RWPE2 (cell line): ENCODE results near the gene KPNB1.

Source experiments
- ATAC-seq: fragments of 200-7000 bp; cut with Tn5 transposase; 3 replicates; pipeline ENCODE4 v1.9.1; 2021; ENCODE audit warnings: low read depth
- DNase-seq: peaks from one replicate; pipeline ENCODE4 v3.0.0-alpha.2; 2020; ENCODE audit warnings: low spot score
- H3K27ac ChIP-seq: fragments of 450-650 bp; 2 replicates; pipeline ENCODE4 v1.5.1; 2017; ENCODE audit warnings: mild to moderate bottlenecking; ENCODE audit not compliant: poor library complexity, severe bottlenecking
- H3K27me3 ChIP-seq: fragments of 250-450 bp; sonication (Bioruptor Pico); 2 replicates; pipeline ENCODE4 v1.5.1; 2021; ENCODE audit warnings: mild to moderate bottlenecking, moderate library complexity; ENCODE audit not compliant: insufficient read depth, poor library complexity, severe bottlenecking
- H3K36me3 ChIP-seq: fragments of 250-450 bp; sonication (Bioruptor Pico); 2 replicates; pipeline ENCODE4 v1.5.1; 2020; ENCODE audit warnings: low read depth, mild to moderate bottlenecking, moderate library complexity
- H3K4me1 ChIP-seq: fragments of 250-450 bp; sonication (Bioruptor Pico); 2 replicates; pipeline ENCODE4 v1.5.1; 2021; ENCODE audit warnings: mild to moderate bottlenecking, moderate library complexity; ENCODE audit not compliant: insufficient read depth, poor library complexity, severe bottlenecking
- H3K4me3 ChIP-seq: fragments of 250-450 bp; sonication (Bioruptor Pico); 2 replicates; pipeline ENCODE4 v1.5.1; 2021; ENCODE audit warnings: mild to moderate bottlenecking, moderate library complexity; ENCODE audit not compliant: severe bottlenecking
- H3K9me3 ChIP-seq: fragments of 250-450 bp; sonication (Bioruptor Pico); 2 replicates; pipeline ENCODE4 v1.5.1; 2021; ENCODE audit warnings: mild to moderate bottlenecking, moderate library complexity; ENCODE audit not compliant: severe bottlenecking
- TF ChIP-seq, protein P1 (sequence below): fragments of 450-650 bp; IDR thresholded peaks from one replicate; pipeline ENCODE4 v1.5.1; 2017; ENCODE audit warnings: mild to moderate bottlenecking, moderate library complexity; ENCODE audit not compliant: poor library complexity, severe bottlenecking

KPNB1 gene

DNA sequence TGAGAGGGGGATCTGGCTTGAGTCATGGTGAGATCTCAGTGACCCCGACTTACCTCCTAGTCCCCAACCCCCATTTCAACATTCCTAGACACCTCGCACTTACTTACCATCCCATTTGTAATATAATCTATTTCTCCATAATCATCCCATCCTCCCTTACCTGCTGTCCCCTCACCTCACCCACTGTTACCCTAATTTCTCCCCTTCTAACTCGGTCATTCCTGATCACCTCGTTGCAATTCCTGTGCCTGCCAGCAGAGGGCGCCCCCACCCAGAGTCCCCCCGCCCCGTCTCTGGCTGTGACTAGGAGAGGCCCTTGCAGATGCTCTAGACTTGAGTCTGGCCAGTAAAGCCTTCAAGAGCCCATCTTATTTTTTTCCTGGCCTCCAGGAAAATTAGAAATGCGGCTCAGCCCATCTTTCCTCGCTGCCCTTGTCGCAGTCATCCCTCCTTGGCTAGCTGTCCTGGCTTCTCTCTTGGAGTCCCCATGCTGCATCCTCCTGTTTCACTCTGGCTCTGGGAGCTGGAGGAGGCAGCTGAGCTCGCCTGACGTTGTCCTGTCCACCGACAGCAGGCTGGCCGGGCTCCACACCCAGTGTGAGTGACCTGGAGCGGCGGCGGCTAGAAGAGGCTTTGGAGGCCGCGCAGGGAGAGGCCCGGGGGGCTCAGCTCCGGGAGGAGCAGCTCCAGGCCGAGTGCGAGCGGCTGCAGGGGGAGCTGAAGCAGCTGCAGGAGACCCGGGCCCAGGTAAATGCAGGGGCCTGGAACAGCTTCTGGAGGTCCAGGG is 49.2 kb downstream of the KPNB1 start:
- Histone ChIP-seq H3K27ac (no peak overlapping the region), H3K4me1 (no peaks in the 10 kb centered on the region), H3K4me3 (no peak overlapping the region), H3K36me3 (peaks cover 6% of the 10 kb centered on the region; the same call in 1 of the 2 replicates), H3K9me3 (no peaks in the 10 kb centered on the region), H3K27me3 (no peaks in the 10 kb centered on the region)
- ATAC-seq (peak; percentile 19; the same call in 1 of the 3 replicates), DNase-seq (no peak)
- TF ChIP-seq, protein P1, sequence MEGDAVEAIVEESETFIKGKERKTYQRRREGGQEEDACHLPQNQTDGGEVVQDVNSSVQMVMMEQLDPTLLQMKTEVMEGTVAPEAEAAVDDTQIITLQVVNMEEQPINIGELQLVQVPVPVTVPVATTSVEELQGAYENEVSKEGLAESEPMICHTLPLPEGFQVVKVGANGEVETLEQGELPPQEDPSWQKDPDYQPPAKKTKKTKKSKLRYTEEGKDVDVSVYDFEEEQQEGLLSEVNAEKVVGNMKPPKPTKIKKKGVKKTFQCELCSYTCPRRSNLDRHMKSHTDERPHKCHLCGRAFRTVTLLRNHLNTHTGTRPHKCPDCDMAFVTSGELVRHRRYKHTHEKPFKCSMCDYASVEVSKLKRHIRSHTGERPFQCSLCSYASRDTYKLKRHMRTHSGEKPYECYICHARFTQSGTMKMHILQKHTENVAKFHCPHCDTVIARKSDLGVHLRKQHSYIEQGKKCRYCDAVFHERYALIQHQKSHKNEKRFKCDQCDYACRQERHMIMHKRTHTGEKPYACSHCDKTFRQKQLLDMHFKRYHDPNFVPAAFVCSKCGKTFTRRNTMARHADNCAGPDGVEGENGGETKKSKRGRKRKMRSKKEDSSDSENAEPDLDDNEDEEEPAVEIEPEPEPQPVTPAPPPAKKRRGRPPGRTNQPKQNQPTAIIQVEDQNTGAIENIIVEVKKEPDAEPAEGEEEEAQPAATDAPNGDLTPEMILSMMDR: peak; percentile 97

DNA sequence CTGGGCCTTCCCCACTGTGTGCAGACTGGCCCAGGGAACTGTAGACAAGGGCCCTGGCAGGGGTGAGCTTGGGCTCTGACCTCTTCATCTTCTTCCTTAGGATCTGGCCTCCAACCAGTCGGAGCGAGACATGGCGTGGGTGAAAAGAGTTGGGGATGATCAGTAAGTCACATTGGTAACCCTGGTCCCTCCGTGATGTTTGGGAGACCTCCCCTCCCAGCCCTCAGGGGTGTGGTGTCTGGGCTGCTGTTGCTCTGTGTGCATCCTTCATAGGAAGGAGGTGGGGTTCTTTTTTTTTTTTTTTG is 49.8 kb downstream of the KPNB1 start:
- ATAC-seq (no peak), DNase-seq (no peak)
- no peaks in the 10 kb centered on the region for H3K27me3 ChIP-seq
- H3K9me3 ChIP-seq: no peaks in the 10 kb centered on the region
- no peak overlapping the region for H3K27ac ChIP-seq
- H3K36me3 ChIP-seq: peaks cover 6% of the 10 kb centered on the region; the same call in 1 of the 2 replicates
- no peaks in the 10 kb centered on the region for H3K4me1 ChIP-seq
- no peak overlapping the region for H3K4me3 ChIP-seq
- TF ChIP-seq, protein P1: no peak

DNA sequence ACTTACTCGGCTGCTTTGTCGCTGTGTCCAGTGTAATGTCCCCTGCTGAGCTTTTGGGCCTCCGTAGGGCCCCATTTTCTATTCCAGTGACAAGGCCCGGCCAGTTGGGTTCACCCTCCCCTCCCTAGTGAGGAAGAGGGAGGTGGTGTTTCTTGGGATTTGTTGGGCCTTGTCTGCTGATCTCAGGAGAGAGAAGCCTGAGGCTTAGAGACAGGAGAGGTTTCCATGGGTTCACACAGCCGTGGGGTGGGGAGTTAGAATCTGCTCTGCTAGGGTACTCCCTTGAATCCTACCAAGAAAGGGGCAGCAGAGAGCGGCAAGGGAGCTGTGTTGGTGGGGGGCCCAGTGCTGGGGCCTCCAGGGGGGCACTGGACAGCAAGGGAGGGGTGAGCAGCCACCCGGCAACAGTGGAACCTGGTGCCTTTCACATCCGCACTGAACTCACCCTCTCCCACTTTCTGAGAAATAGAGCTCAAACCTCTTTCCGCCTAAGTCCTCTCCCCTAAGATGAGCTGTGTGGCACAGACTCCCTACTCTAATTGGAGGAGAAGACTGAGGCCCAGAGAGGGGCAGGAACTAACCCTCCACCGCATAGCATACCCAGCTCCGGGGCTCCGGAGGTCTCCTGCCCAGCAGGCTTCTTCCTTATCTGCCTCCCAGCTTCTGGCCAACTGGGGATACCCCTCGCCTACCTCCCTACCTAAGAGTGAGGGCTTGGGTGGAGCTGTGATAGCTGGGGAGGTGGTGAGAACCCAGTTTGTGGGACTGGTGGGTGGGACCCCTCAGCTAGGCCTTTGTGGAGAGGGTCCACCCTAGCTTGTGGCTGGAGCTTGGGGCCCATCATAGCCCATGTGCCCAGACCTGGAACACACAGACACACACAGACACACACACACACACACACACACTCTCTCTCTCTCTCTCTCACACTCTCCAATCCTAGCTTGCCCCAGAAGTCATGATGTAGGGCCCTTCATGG is 51.0 kb downstream of the KPNB1 start:
- ATAC-seq (no peak), DNase-seq (peak; percentile 47)
- no peaks in the 10 kb centered on the region for H3K4me1 ChIP-seq
- H3K4me3 ChIP-seq: no peak overlapping the region
- TF ChIP-seq, protein P1: no peak
- H3K36me3 ChIP-seq: peaks cover 6% of the 10 kb centered on the region; the same call in 1 of the 2 replicates
- no peak overlapping the region for H3K27ac ChIP-seq
- no peaks in the 10 kb centered on the region for H3K9me3 ChIP-seq
- no peaks in the 10 kb centered on the region for H3K27me3 ChIP-seq

DNA sequence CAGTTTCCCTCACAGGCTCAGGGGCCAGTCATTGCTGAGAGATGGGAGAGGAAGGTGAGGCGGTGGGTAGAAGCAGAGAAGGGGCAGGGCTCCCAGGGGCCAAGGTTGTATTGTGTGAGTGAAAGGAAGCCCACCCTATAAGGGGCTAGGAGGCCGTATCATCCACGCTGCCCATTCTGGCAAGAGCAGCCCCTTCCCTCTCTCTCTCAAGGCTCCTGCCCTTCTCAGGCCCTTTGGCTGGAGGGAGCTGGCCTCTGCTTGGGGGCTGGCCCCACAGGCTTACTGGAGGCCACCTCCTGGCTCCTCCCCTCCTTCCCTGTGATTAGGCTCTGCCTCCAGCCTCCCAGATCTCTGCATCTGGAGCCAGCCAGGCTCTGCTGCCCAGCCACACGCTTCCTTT is 51.9 kb downstream of the KPNB1 start:
- TF ChIP-seq, protein P1: no peak
- Histone ChIP-seq H3K36me3 (peaks cover 6% of the 10 kb centered on the region; the same call in 1 of the 2 replicates), H3K4me1 (no peaks in the 10 kb centered on the region), H3K9me3 (no peaks in the 10 kb centered on the region), H3K27ac (no peak overlapping the region), H3K27me3 (no peaks in the 10 kb centered on the region), H3K4me3 (no peak overlapping the region)
- peak; percentile 13 for DNase-seq
- ATAC-seq: no peak
